GM19452 (cell line): ENCODE data around the gene EVX2.

Source experiments
- ATAC-seq: cut with Tn5 transposase; IDR thresholded peaks from one replicate; pipeline ENCODE4 v1.9.1; 2021; ENCODE audit not compliant: unreplicated experiment

The EVX2 gene

GRCh38 chr2:176082824-176083751 is 674 bp downstream of the EVX2 start:
- no peak for ATAC-seq

GRCh38 chr2:176082525-176082823 is 1.3 kb downstream of the EVX2 start:
- ATAC-seq: no peak

GRCh38 chr2:176081837-176082524 is 1.8 kb downstream of the EVX2 start:
- no peak for ATAC-seq

- no peak for ATAC-seq
Measured at GRCh38 chr2:176081376-176081836, 2.4 kb downstream of the EVX2 start.

GRCh38 chr2:176080540-176081375 is 3.0 kb downstream of the EVX2 start:
- no peak for ATAC-seq

- no peak for ATAC-seq
Measured at GRCh38 chr2:176079831-176080539, 3.8 kb downstream of the EVX2 start.

- ATAC-seq: no peak
Measured at GRCh38 chr2:176079285-176079830, 4.4 kb downstream of the EVX2 start.

- ATAC-seq: no peak
Measured at GRCh38 chr2:176078541-176079284, 5.0 kb downstream of the EVX2 start.

GRCh38 chr2:176076796-176077195 is 7.0 kb downstream of the EVX2 start:
- no peak for ATAC-seq

GRCh38 chr2:176076063-176076462 is 7.7 kb downstream of the EVX2 start:
- no peak for ATAC-seq

GRCh38 chr2:176075481-176075880 is 8.3 kb downstream of the EVX2 start:
- no peak for ATAC-seq

GRCh38 chr2:176074919-176075425 is 8.8 kb downstream of the EVX2 start:
- no peak for ATAC-seq

GRCh38 chr2:176072951-176073904 is 10.5 kb downstream of the EVX2 start:
- ATAC-seq: no peak

- ATAC-seq: no peak
Measured at GRCh38 chr2:176072292-176072669, 11.5 kb downstream of the EVX2 start.

GRCh38 chr2:176071330-176072291 is 12.2 kb downstream of the EVX2 start:
- ATAC-seq: no peak

GRCh38 chr2:176068419-176068832 is 15.3 kb downstream of the EVX2 start:
- ATAC-seq: no peak
